ENCODE data around the gene CEMIP2. TPM values are rescaled to one million over a fixed set of nuclear protein-coding genes. Genes with fewer than 3 reads are reported as not detected.

CEMIP2 gene
- total and polyA plus RNA-seq, 12 donors, result 4.7 to 34.9 (median 9.6) TPM

DNA sequence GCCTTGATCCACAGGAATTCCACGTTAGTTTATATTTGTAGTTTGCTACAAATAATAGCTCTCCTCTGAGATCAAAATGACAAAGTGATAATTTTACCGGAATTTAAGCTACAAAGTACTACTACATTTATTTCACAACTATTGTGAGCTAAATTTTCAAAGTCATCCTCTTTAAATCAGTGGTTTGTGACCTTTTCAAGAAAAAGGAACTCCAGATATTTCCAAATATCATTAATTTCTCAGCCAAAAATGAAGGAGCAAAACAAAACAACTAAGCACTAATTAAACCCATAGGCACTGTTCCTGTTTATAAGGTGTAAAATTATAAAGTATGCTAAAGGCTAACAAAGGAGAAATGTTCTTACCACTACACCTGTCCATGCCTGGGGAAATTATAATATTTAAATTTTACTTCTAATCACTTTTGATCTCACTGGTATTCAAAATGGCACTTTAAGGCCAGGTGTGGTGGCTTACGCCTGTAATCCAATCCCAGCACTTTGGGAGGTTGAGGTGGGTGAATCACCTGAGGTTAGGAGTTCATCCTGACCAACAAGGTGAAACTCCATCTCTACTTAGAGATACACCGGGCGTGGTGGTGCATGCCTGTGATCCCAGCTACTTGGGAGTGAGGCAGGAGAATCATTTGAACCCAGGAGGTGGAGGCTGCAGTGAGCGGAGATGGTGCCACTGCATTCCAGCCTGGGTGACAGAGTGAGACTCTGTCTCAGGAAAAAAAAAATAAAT, 77.5 kb downstream of the CEMIP2 start:
- H3K9me3 ChIP-seq, result no peaks in the 10 kb centered on the region
- DNase-seq (no peak), ATAC-seq (no peak)
- intact Hi-C loops (cut with DNase I), result no loop called here
- H3K4me1 ChIP-seq, result peaks cover 0 to 49% (median 0%) of the 10 kb centered on the region in 9 donors
- H3K36me3 ChIP-seq, result peaks cover 0 to 98% (median 0%) of the 10 kb centered on the region in 9 donors
- TF ChIP-seq CTCF (IDR thresholded peaks at IDR 0.05), result no peak
- no peaks in the 10 kb centered on the region for H3K27me3 ChIP-seq
- H3K4me3 ChIP-seq, result no peak overlapping the region
- peak overlapping the region in 2 of 10 donors; percentile 27 to 77 for H3K27ac ChIP-seq
- WGBS, 2 donors, result 91 to 93% methylated on average over 6 of the region's 6 CpGs

GRCh38 chr9:71690063-71690688, 78.1 kb downstream of the CEMIP2 start:
- Histone ChIP-seq H3K27me3 (no peaks in the 10 kb centered on the region), H3K27ac (peak overlapping the region in 2 of 10 donors; percentile 27 to 77), H3K36me3 (peaks cover 0 to 96% (median 0%) of the 10 kb centered on the region in 9 donors), H3K4me3 (no peak overlapping the region), H3K9me3 (no peaks in the 10 kb centered on the region), H3K4me1 (peaks cover 0 to 55% (median 0%) of the 10 kb centered on the region in 9 donors)
- no peak for DNase-seq
- no peak for TF ChIP-seq CTCF (IDR thresholded peaks at IDR 0.05)
- intact Hi-C loops (cut with DNase I), result no loop called here
- WGBS, 2 donors, result 89 to 94% methylated on average over 10 of the region's 10 CpGs
- no peak for ATAC-seq

GRCh38 chr9:71687676-71688075, 80.6 kb downstream of the CEMIP2 start:
- no peak overlapping the region for H3K4me3 ChIP-seq
- H3K36me3 ChIP-seq, result peaks cover 0 to 82% (median 0%) of the 10 kb centered on the region in 9 donors
- DNase-seq (no peak), ATAC-seq (no peak)
- 93 to 96% methylated on average over 1 of the region's 1 CpG for WGBS, 2 donors
- peaks cover 0 to 66% (median 8%) of the 10 kb centered on the region in 9 donors for H3K4me1 ChIP-seq
- H3K27me3 ChIP-seq, result no peaks in the 10 kb centered on the region
- no peak for TF ChIP-seq CTCF (IDR thresholded peaks at IDR 0.05)
- no peak overlapping the region for H3K27ac ChIP-seq
- intact Hi-C loops (cut with DNase I), result loop anchor here in 1 of 10 donors (10.0 kb wide), 1 partner anchor 53 kb away; no protein-coding TSS in a partner anchor
- H3K9me3 ChIP-seq, result no peaks in the 10 kb centered on the region

DNA sequence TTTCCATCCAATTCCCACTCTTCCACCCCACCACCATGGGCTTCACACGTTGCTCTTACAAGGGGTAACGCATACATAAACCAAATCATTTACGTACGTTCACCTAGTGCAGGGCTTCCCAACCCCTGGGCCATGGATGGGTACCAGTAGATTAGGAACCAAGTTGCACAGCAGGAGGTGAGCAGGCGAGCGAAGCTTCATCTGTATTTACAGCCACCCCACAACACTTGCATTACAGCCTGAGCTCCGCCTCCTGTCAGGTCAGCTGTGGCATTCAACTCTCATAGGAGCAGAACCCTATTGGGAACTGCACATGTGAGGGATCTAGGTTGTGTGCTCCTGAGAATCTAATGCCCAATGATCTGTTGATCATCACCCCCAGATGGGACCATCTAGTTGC, 82.3 kb downstream of the CEMIP2 start:
- no peak for TF ChIP-seq CTCF (IDR thresholded peaks at IDR 0.05)
- Histone ChIP-seq H3K27me3 (no peaks in the 10 kb centered on the region), H3K4me1 (peaks cover 0 to 67% (median 17%) of the 10 kb centered on the region in 9 donors), H3K36me3 (peaks cover 0 to 73% (median 0%) of the 10 kb centered on the region in 9 donors), H3K4me3 (no peak overlapping the region), H3K27ac (peak overlapping the region in 1 of 10 donors; percentile 61), H3K9me3 (no peaks in the 10 kb centered on the region)
- DNase-seq (no peak), ATAC-seq (no peak)
- intact Hi-C loops (cut with DNase I), result loop anchor here in 2 of 10 donors (1.0 to 10.0 kb wide), 2 partner anchors 20 to 51 kb away; no protein-coding TSS in a partner anchor
- 95 to 96% methylated on average over 7 of the region's 7 CpGs for WGBS, 2 donors
